GM12878 (cell line): ENCODE data around the gene GSTA4. TPM values are rescaled to one million over a fixed set of nuclear protein-coding genes. Genes with fewer than 3 reads are reported as not detected.

ENCODE experiments used
- ATAC-seq: fragments of 200-7000 bp; cut with Tn5 transposase; 3 replicates; pipeline ENCODE4 v1.9.1; 2020; ENCODE audit warnings: mild to moderate bottlenecking, moderate library complexity
- BruUV-seq: library from RNA; stranded (reverse); fragments of 400-500 nt; replicated peaks from 2 replicates; lab custom pipeline; 2021; lab: Mats Ljungman, UMichigan
- CTCF ChIA-PET: fragments of 300-600 bp; sonication (Branson Sonifier 250); formaldehyde crosslinking; extraction: SDS; loops from one replicate; lab custom pipeline; 2021; ENCODE audit warnings: inconsistent platforms; lab: Yijun Ruan, JAX
- POLR2A ChIA-PET: fragments of 350-600 bp; formaldehyde crosslinking; extraction: SDS; loops from one replicate; lab custom pipeline; 2021; ENCODE audit warnings: inconsistent platforms; lab: Charles Lee
- RAD21 ChIA-PET: fragments of 300-600 bp; sonication (Branson Sonifier 250); formaldehyde crosslinking; loops from one replicate; lab custom pipeline; 2023; ENCODE audit warnings: antibody characterized with exemption; ENCODE audit not compliant: unreplicated experiment; lab: Charles Lee
- SMC1A ChIA-PET: fragments of 300-600 bp; sonication (Branson Sonifier 250); formaldehyde crosslinking; loops from one replicate; lab custom pipeline; 2023; ENCODE audit not compliant: unreplicated experiment, uncharacterized antibody; lab: Charles Lee
- DNase-seq: peaks from one replicate; pipeline ENCODE4 v3.0.0-alpha.2; 2011; ENCODE audit warnings: low read depth, low spot score
- FAIRE-seq: peaks from 3 replicates; lab custom pipeline; 2011; peaks lifted over from hg19 to GRCh38; lab: Jason Lieb, UNC
- H2AFZ ChIP-seq: 2 replicates; pipeline ENCODE4 v1.6.0; 2011; ENCODE audit warnings: low read depth, low read length, control low read depth; ENCODE audit not compliant: control insufficient read depth
- H3K27ac ChIP-seq: 2 replicates; pipeline ENCODE4 v1.5.1; 2011; ENCODE audit warnings: control low read depth; ENCODE audit not compliant: control insufficient read depth, insufficient read depth
- H3K27me3 ChIP-seq, 2 experiments: replicated peaks in 1 of 2; 2 replicates each; pipeline versions ENCODE4 v1.6.0 to v1.6.1; 2011; ENCODE audit warnings: low read length in 1 of 2; ENCODE audit not compliant: control insufficient read depth in 2 of 2, insufficient read depth in 2 of 2
- H3K36me3 ChIP-seq, 2 experiments: 2 replicates each; pipeline ENCODE4 v1.5.1; 2011; ENCODE audit warnings: low read length in 1 of 2; ENCODE audit not compliant: control insufficient read depth in 2 of 2, insufficient read depth in 2 of 2
- H3K4me1 ChIP-seq: 2 replicates; pipeline ENCODE4 v1.6.1; 2011; ENCODE audit warnings: mild to moderate bottlenecking, low read length, moderate library complexity, mixed read lengths; ENCODE audit not compliant: control insufficient read depth, insufficient read depth
- H3K4me2 ChIP-seq: 2 replicates; pipeline ENCODE4 v1.6.0; 2011; ENCODE audit warnings: control low read depth; ENCODE audit not compliant: control insufficient read depth, insufficient read depth
- H3K4me3 ChIP-seq: fragments of 200-600 bp; sonication (generic); 2 replicates; pipeline ENCODE4 v1.5.1; 2016
- H3K79me2 ChIP-seq: 2 replicates; pipeline ENCODE4 v1.6.0; 2011; ENCODE audit warnings: low read length; ENCODE audit not compliant: control insufficient read depth, insufficient read depth
- H3K9ac ChIP-seq: 2 replicates; pipeline ENCODE4 v1.8.0; 2011; ENCODE audit warnings: low read length, control low read depth, mixed read lengths; ENCODE audit not compliant: control insufficient read depth, insufficient read depth
- H3K9me3 ChIP-seq: replicated peaks from 3 replicates; pipeline ENCODE4 v1.5.1; 2011; ENCODE audit warnings: mild to moderate bottlenecking, low read length; ENCODE audit not compliant: control insufficient read depth, insufficient read depth
- H4K20me1 ChIP-seq: 2 replicates; pipeline ENCODE4 v1.6.0; 2011; ENCODE audit not compliant: control insufficient read depth, insufficient read depth
- EED ChIP-seq: sonication (generic); IDR thresholded peaks from 2 replicates; pipeline ENCODE4 v1.6.1; 2016; ENCODE audit warnings: antibody characterized with exemption, low read depth
- IRF4 ChIP-seq: IDR thresholded peaks from 2 replicates; pipeline ENCODE4 v1.6.1; 2011; ENCODE audit warnings: low read depth, low read length
- JUND ChIP-seq: IDR thresholded peaks from 2 replicates; pipeline ENCODE4 v1.6.1; 2012; ENCODE audit warnings: low read depth, mild to moderate bottlenecking, low read length, improper control_type of control experiment, moderate library complexity
- PAX5 ChIP-seq: IDR thresholded peaks from 2 replicates; pipeline ENCODE4 v1.6.1; 2011; ENCODE audit warnings: low read depth, low read length, borderline replicate concordance
- PAX8 ChIP-seq: fragments of 450-650 bp; IDR thresholded peaks from 2 replicates; pipeline ENCODE4 v1.6.1; 2017; ENCODE audit warnings: mild to moderate bottlenecking, moderate library complexity
- SUZ12 ChIP-seq: fragments of 200-600 bp; sonication (generic); IDR thresholded peaks from one replicate; pipeline ENCODE4 v1.6.1; 2018; ENCODE audit warnings: antibody characterized with exemption, mild to moderate bottlenecking; ENCODE audit not compliant: unreplicated experiment
- ZBED1 ChIP-seq: IDR thresholded peaks from 2 replicates; pipeline ENCODE4 v1.6.1; 2016; ENCODE audit warnings: borderline replicate concordance
- WGBS: methylation state at CpG from one replicate; pipeline ENCODE4 v1.1.6; 2016; ENCODE audit warnings: low lambda C conversion rate; ENCODE audit not compliant: insufficient replicate concordance, insufficient coverage; ENCODE audit errors: missing lambda C conversion rate; 5-methylcytosine and 5-hydroxymethylcytosine counted together
- in situ Hi-C: fragments of 300-500 bp; cut with MboI; formaldehyde crosslinking; loops from 9 replicates; pipeline ENCODE4 v1.14.3; 2018; ENCODE audit warnings: mixed read lengths
- intact Hi-C: fragments of 100-400 bp; cut with micrococcal nuclease; formaldehyde crosslinking; loops from one replicate; pipeline ENCODE4 v1.14.2; 2022; ENCODE audit not compliant: unreplicated experiment
- polyA plus RNA-seq, 11 experiments: library from polyadenylated mRNA; depleted of rRNA in 4 of 11; unstranded in 6 of 11; stranded (reverse) in 5 of 11; fragments of >200 nt; fragmentation: Nextera tagmentation in 4 of 11; fragmentation: Illumina TruSeq in 1 of 11; extraction: Ambion mirVana in 4 of 11; extraction: Trizol in 1 of 11; gene quantifications; 1 replicate in 1 of 11; 2 replicates in 10 of 11; pipeline versions ENCODE4 v1.2.1 to v1.2.3, GENCODE V29; 2011 to 2016; ENCODE audit warnings: inconsistent platforms in 2 of 11, missing spikeins in 2 of 11, low read depth in 1 of 11
- total RNA-seq, 4 experiments: library from RNA; depleted of rRNA in 3 of 4; stranded (reverse); fragments of >200 nt in 3 of 4; fragmentation: Illumina TruSeq in 1 of 4; extraction: Trizol in 1 of 4; gene quantifications; 2 replicates each; pipeline versions ENCODE4 v1.2.1 to v1.2.3, GENCODE V29; 2013 to 2021
- TF ChIP-seq, protein P1 (sequence below): fragments of 450-650 bp; IDR thresholded peaks from 2 replicates; pipeline ENCODE4 v1.6.1; 2017; ENCODE audit warnings: low read depth, mild to moderate bottlenecking, moderate library complexity
- TF ChIP-seq, protein P2 (sequence below): fragments of 450-650 bp; IDR thresholded peaks from 2 replicates; pipeline ENCODE4 v1.6.1; 2017; ENCODE audit warnings: mild to moderate bottlenecking, low read depth, inconsistent platforms; ENCODE audit not compliant: poor library complexity, severe bottlenecking

The GSTA4 gene
- total and polyA plus RNA-seq, 10 of the 15 experiments (the other 5 are each of a cell fraction or from before 2014, with no cell fraction given) = 1.9 to 9.7 (median 4.4) TPM

DNA sequence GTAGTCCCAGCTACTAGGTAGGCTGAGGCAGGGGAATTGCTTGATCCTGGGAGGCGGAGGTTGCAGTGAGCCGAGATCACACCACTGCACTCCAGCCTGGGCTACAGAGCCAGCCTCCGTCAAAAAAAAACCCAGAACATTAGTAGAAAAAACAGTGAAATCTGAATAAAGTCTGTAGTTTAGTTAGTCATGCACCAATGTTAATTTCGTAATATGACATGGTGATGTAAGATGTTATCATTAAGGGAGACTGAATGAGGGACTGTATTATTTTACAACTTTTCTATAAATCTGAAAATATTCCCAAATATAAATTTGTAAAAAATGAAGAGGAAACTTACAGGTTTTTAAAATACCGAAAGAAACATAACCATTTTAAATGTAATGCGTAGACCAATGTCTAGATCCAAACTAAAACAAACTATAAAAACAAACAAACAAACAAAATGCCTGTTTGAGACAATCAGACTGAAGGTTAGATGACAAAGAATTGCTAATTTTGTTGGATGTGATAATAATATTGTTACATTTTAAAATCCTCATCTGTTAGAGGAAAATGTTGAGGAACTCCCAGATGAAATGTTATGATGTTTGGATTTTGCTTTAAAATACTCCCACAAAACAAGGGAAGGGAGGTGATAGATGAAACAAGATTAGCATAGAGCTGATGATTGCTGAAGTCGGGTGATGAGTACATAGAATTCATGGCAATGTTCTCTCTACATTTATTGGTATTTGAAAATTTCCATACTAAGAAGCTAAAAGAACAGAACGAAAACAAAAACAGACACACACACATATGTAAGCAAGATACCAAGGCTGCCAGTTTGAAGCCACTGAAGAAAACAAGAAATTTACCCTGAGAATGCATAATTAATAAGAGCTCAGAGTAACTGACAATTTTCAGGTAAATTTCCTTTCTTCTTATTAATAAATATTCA lies 1.8 kb downstream of the GSTA4 start (continued):
- TF ChIP-seq, protein P1, sequence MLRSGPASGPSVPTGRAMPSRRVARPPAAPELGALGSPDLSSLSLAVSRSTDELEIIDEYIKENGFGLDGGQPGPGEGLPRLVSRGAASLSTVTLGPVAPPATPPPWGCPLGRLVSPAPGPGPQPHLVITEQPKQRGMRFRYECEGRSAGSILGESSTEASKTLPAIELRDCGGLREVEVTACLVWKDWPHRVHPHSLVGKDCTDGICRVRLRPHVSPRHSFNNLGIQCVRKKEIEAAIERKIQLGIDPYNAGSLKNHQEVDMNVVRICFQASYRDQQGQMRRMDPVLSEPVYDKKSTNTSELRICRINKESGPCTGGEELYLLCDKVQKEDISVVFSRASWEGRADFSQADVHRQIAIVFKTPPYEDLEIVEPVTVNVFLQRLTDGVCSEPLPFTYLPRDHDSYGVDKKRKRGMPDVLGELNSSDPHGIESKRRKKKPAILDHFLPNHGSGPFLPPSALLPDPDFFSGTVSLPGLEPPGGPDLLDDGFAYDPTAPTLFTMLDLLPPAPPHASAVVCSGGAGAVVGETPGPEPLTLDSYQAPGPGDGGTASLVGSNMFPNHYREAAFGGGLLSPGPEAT = no peak
- TF ChIP-seq PAX8 = no peak
- TF ChIP-seq, protein P2, sequence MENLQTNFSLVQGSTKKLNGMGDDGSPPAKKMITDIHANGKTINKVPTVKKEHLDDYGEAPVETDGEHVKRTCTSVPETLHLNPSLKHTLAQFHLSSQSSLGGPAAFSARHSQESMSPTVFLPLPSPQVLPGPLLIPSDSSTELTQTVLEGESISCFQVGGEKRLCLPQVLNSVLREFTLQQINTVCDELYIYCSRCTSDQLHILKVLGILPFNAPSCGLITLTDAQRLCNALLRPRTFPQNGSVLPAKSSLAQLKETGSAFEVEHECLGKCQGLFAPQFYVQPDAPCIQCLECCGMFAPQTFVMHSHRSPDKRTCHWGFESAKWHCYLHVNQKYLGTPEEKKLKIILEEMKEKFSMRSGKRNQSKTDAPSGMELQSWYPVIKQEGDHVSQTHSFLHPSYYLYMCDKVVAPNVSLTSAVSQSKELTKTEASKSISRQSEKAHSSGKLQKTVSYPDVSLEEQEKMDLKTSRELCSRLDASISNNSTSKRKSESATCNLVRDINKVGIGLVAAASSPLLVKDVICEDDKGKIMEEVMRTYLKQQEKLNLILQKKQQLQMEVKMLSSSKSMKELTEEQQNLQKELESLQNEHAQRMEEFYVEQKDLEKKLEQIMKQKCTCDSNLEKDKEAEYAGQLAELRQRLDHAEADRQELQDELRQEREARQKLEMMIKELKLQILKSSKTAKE = no peak
- TF ChIP-seq, all 136 proteins: peak for 0

DNA sequence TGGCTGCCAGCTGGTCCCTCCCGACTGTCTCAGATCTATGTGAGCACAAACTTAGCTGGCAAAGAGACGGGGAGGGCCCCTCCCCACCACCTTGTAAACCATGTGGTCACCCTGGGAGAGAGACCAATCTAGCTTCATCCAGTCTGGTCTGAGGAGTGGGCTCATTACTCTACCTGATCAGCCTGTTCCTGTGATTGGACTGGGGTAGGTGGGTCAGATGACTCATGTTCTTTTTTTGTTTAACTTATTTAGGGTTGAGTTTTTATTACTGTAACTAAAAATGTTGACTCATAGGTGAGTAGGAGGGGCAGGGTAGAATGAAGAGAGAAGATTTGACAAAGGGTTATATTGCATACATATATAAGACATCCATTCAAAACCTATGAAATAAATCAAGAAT lies 4.7 kb downstream of the GSTA4 start:
- no peaks in the 10 kb centered on the region for H3K36me3 ChIP-seq
- no peaks in the 10 kb centered on the region for H3K27me3 ChIP-seq
- POLR2A ChIA-PET = no interaction called here
- RAD21 ChIA-PET = no interaction called here
- no peak overlapping the region for H2AFZ ChIP-seq
- H3K4me3 ChIP-seq = no peak overlapping the region
- CTCF ChIA-PET = no interaction called here
- FAIRE-seq (no peak), DNase-seq (no peak), ATAC-seq (no peak)
- no peak overlapping the region for H3K9ac ChIP-seq
- no peaks in the 10 kb centered on the region for H3K9me3 ChIP-seq
- intact Hi-C loops = loop anchor here (10.0 kb wide), 2 partner anchors 566 to 706 kb away; partner anchors contain the start of genes EFHC1 and MCM3
- SMC1A ChIA-PET = interaction anchor here (1.1 to 1.3 kb wide), 2 partner anchors 11 to 16 kb away, joined by 3 to 5 read pairs; no protein-coding TSS in a partner anchor
- no peak overlapping the region for H3K4me2 ChIP-seq
- 14% methylated on average over 2 of the region's 2 CpGs for WGBS
- in situ Hi-C loops = no loop called here
- H3K4me1 ChIP-seq = no peaks in the 10 kb centered on the region
- no peak overlapping the region for H3K27ac ChIP-seq
- TF ChIP-seq SUZ12 = no peak
- no peak for TF ChIP-seq PAX5
- no peak for TF ChIP-seq JUND
- no peak for TF ChIP-seq IRF4
- no peak for TF ChIP-seq ZBED1
- no peak for TF ChIP-seq EED
- H3K79me2 ChIP-seq = no peaks in the 10 kb centered on the region
- no peaks in the 10 kb centered on the region for H4K20me1 ChIP-seq
- BruUV-seq = no TSS peak
